Stimulated activated CD8-positive, alpha-beta memory T cell treated with anti-CD3 and anti-CD28 coated beads, Interleukin-4, amount 100 ng/mL, for 1 hour (primary cell): ENCODE data around the gene ZIC1.

Experiments
- DNase-seq, 2 donors: peaks; one replicate each; pipeline ENCODE4 v3.0.0-alpha.2; 2020; ENCODE audit warnings: low read depth in 2 of 2, low spot score in 1 of 2

The ZIC1 gene

DNA sequence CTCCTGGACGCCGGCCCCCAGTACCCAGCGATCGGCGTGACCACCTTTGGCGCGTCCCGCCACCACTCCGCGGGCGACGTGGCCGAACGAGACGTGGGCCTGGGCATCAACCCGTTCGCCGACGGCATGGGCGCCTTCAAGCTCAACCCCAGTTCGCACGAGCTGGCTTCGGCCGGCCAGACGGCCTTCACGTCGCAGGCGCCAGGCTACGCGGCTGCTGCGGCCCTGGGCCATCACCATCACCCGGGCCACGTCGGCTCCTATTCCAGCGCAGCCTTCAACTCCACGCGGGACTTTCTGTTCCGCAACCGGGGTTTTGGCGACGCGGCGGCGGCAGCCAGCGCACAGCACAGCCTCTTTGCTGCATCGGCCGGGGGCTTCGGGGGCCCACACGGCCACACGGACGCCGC is 956 bp downstream of the ZIC1 start:
- DNase-seq: no peak

DNA sequence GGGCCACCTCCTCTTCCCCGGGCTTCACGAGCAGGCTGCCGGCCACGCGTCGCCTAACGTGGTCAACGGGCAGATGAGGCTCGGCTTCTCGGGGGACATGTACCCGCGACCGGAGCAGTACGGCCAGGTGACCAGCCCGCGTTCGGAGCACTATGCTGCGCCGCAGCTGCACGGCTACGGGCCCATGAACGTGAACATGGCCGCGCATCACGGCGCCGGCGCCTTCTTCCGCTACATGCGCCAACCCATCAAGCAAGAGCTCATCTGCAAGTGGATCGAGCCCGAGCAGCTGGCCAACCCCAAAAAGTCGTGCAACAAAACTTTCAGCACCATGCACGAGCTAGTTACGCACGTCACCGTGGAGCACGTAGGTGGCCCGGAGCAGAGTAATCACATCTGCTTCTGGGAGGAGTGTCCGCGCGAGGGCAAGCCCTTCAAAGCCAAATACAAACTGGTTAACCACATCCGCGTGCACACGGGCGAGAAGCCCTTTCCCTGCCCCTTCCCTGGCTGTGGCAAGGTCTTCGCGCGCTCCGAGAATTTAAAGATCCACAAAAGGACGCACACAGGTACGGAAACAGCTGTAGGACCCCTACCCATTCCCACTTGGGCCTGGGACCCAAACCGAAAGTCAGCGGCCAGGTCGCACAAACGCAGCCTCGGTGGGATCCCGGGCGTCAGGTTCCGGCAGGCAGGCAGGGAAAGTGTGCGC is 1.5 kb downstream of the ZIC1 start:
- no peak for DNase-seq

DNA sequence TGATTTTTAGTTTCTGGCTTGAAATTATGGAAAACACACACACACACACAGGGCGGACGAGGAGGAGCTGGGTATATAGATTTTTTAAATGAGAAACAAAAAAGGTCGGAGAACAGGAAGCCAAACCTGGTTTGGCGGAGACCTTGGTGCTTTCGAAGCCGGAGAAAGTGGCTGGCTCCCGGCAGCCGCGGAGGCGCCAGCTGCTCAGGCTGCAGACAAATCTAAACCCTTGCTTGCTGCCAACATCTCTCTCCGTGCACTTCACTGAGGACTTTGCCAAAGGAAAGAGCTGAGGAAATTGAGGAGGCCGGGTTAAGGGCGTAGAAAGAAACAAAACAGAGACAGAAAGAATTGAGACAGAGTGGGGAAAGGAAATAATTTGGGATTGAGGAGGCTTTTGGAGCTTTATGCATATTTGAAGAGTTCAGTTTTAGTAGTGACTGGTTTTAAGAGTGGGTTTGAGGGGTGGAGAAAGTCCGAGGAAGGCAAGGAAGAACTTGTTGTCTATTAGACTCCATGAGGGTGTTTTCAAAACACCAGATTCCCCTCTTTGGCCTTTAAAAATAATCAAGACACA is 2.2 kb downstream of the ZIC1 start:
- DNase-seq: no peak

DNA sequence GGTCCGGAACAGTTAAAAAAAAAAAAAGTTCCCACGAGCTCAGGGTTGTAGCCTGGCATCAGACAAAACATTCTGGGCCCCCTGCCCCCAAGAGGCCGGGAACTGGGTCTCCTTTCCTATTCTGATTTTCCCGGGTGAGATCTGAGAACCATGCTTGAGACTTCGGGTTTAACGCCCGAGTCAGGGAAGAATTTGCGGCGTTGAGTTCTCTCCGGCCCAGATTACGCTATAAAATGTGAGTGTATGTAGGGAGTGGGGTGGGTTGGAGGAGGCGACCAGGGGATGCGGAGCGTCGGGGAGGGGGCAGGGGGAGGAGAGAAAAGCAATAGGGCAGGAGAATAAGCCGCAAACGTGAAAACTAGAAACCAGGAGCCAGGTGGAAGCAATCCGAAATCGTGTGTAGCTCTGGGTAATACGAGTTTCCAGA is 2.7 kb downstream of the ZIC1 start:
- DNase-seq: no peak

DNA sequence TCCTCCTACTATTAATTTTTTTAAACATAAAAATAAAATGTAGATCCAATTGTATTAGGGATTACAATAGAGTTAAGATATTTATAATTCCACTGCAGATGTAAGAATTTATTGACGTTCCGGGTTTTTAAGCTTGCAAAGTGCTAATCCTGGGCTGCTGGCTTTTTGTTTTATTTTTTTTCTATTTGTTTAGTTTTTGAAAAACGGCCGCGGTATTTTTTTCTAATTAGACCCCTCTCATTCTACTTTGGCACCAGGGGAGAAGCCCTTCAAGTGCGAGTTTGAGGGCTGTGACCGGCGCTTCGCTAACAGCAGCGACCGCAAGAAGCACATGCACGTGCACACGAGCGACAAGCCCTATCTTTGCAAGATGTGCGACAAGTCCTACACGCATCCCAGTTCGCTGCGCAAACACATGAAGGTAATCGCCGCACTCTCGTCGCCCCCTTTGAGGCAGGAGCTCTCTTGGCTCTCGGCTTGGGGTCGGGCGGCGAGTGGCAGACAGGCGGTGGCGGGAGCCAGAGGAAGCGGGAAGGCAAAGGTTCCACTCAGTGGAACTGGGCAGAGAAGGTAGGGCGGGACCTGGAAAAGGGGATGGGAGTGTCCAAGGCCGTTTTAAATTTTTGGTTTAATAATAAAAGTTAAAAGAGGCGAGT is 3.2 kb downstream of the ZIC1 start:
- no peak for DNase-seq

DNA sequence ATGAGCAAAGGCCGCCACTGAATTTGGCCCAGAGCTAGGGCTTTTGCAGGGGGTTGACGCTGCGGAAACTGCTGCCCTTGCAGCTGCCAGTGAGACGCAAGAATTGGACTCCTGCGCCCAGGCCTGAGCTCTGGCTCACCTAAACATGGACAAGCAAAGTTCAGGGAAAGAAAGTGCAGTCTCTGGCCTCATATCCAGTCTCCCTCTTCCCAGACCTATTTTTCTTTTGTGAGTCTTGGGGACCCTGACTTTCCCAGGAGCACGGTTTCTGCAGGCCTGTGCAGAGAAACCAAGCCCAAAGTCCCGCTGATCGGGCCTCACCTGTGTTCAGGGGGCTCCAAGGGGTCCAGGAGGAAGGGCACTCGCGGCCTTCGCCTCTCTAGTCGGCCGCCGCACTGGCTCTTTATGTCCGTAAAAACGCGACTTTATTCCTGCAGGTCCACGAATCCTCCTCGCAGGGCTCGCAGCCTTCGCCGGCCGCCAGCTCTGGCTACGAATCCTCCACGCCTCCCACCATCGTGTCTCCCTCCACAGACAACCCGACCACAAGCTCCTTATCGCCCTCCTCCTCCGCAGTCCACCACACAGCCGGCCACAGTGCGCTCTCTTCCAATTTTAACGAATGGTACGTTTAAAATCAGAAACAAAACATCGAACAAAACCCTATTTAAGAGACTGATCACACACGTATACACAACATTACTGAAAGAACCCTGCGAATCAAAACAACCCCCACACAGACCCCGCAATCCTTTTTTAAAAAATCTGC is 3.9 kb downstream of the ZIC1 start:
- DNase-seq: no peak

DNA sequence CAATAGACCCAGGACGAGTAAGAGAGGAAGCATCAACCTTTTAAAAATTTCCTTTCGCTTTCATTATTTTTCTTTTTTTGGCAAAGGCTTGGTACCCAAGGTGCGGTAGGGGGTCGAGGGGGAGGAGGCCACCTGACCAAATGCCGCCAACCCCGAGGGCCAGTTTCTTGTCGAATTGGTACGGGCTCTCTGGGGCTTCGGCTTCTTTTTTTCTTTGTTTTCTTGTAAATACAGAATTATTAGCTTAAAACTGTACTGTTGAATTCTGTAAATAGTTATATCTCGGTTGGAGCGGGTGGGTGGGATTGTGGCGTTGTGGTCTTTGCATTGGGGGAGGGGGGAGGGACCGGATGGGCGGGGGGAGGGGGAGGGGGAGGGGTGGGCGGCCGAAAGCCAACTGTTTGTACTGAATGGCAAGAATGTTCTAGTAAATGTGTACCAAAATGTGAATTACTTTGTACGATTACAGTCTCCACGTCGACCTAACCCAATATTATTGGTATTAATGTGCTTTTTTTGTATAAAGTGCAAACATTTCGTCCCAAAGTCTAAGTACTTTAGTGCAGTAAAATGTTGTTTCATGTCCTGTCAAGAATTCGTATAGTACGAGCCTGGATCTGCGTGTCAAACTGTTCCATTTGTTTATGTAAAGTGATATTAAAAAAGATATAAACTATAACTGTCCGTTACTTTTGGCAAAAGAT is 4.7 kb downstream of the ZIC1 start:
- DNase-seq: no peak

DNA sequence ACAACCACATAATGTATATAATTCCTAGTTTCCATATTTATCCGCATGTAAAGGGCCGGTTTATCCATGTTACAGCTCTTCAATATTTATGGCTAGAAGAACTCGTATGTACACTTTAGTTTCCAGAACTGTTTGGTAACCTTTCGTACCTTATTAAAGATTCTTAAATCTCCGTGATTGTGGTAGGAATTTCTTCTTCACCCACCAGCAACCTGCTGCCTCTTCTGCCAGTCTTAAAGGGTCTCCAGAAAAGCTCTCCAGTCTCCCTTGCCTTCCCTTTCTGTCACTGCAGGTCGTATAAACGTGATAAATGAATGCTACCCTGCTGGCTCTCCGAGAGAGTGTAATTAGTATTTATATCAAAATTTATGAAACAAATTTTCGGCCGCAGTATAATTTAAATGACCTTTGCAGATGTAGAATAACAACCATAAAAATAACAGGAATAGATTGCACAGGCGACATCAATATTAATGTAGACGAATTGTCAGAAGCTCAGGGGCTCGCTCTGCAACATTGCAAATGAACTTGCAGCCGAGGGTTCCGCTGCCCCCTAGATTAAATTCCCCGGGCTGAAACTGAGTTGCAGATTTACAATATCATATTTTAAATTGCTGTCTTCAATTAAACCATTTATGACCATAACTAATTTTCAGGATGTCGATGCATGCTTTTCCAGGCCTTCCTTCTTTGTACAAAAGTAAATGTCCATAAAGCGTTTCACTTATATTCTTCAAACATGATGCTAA is 5.4 kb downstream of the ZIC1 start:
- DNase-seq: no peak

DNA sequence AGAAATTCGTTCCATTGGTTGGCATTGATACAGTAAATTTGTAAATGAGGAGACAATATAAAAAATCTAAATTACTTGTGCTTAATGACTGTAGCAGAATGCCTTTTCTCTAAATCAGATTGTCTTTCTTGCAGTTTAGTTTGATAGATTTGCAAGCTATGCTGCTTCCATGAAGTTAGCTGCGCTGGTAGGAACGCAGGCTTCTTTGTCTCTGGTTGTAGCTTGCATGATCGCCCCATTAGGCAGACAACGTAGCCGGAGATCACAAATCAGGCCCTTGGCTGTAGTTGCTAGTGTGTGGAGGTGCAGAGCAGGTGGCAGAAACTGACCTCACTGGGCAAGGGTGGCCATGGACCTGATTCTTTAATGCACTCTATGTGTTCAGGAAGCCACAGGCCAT is 6.1 kb downstream of the ZIC1 start:
- no peak for DNase-seq

DNA sequence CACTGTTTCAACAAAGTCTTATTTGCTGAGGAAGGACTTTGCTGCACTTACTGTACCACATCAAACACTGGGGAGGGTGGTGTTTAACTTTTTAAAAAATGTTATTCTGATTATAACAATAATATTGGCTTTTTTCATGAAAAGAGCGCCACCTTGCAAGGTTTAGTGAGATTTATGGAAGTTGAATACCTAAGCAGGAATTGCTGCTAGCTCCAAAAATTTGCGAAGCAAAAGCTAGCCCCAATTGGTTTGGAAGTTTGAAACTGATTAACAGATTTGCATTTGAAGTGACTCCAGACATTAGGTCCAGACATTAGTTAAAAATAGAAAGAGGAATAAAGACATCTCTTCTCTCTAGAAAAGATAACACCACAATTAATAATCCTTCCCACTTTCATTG is 6.7 kb downstream of the ZIC1 start:
- no peak for DNase-seq

DNA sequence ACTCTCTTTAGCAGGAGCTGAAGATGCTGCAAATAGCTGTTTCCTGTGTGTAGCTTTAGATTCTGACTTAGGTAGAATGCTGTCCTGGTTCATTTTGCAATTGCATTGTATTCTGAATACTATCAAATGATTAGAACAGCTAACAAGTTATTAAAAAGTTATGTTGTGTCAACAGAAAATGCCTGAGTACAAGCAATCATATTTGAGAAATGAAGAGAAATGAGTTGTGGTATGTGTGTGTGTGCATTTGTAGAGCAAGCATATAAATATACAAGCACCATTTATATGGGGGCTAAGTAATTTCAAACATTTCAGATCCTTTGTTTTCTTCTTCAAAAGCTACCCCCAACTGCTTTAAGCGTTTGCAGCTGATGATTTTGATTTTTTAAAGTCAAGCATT is 7.8 kb downstream of the ZIC1 start:
- no peak for DNase-seq

DNA sequence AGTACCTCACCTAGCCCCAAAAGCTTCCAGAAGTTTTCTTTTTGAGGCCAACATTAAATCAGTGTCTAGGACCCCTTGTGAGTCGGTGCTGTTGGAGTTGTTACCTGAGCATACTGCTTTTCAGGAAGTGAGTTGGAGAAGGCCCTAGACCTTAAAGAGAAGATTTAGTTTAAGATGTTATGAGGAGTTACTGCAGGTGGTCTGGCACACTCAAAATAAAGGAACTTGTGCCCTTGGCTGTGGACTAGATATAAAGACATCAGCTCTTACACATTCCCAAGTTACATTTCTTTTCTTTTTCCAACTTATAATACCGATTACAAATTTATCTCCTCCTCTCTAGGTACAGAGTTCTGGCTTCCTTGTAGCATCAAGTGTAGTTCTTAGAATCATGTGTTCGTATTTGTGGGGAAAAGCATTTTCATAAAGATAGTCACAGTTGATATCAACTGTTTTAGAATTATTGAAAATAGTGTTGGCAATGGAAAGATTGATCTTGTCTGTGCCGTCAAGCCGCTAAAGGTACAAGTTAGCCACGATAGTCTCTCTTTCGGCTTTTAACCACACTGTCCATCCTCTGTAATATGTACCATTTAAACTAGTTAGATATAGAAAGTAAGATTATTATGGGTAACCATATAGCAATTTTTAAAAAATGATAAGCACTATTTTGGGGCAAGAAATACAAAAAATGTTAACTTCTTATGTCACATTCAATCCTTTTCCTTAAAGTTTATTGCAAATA is 8.6 kb downstream of the ZIC1 start:
- DNase-seq: no peak

DNA sequence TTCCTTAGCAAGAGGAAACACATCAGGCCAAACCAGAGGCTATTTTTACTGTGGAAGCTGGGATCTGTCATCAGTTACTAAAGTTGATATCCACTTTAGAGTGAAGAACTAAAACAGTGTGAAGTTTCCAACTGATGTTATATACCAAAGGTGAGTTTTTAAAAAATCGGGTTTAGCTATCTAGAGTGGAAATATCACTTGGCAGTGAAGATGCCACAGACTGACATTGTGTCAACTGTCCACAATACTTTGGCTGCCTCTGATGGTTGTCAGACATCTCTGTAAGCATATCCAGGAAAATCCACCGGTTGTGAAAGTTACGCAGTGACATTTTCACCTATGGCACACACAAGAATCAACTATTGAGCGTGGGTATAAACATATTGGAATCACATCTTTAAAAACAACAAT is 9.2 kb downstream of the ZIC1 start:
- no peak for DNase-seq

DNA sequence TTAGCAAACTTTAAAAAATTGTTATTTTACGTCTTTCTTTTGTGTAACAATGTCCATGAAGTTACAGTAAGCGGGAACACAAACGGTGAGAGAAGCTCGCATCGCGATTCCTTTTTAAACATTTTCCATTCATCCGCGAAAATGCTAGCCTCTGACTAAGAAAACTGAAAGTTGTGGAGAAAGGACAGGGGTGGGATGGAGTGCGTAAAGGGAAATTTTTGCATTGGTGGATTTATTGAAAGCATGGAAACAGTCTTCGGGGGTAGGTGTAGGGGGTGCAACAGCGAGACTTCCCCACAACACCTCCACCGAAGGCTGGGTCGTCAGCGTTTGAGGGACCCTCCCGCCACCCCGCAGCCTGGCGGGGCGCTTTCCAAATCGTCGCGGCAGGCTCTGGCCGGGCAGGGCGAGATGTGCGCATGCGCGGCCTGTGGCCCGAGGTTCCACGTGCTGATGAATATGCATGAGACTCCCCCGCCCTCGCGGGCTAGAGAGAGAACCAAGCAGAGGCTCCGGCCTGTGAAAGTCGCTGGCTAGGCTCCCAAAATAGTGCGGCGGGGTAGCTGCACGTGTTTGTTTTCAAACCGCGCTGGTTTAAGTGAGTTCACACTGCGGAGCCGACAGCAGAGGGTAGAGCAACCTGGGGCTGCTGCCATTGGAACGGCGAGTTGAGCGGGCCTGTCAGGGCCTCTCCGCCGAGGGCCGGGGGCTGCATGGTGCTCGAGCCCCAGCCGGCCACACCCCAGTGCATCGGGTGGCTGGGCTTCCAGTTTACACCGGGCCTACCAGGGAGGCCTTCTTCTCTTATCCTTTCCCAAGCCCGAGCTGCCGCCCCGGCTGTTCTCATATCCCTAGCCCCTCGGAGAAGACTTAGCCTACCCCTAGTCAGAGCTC is 9.9 kb downstream of the ZIC1 start:
- DNase-seq: no peak

DNA sequence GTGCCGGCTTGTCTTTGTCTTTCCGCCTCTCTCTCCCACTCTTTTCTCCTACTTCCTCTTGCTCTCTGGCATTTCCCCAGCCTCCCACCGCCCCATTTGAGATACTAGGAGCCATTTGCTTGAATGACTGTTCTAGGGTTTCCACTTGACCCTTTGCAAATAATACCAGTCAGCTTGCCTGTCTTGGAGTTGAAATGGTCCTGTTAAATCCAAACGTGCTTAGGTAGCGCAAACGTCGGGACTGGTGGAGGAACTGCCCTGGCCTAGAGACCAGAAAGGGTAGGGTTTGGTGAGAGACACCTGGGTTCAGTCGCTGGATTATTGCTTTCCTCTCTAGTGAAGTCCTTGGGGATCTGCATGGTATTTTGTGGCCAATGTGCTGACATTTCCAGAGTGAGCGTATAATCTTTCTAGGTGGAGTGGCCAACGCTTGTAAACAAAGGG is 10.6 kb downstream of the ZIC1 start:
- no peak for DNase-seq

DNA sequence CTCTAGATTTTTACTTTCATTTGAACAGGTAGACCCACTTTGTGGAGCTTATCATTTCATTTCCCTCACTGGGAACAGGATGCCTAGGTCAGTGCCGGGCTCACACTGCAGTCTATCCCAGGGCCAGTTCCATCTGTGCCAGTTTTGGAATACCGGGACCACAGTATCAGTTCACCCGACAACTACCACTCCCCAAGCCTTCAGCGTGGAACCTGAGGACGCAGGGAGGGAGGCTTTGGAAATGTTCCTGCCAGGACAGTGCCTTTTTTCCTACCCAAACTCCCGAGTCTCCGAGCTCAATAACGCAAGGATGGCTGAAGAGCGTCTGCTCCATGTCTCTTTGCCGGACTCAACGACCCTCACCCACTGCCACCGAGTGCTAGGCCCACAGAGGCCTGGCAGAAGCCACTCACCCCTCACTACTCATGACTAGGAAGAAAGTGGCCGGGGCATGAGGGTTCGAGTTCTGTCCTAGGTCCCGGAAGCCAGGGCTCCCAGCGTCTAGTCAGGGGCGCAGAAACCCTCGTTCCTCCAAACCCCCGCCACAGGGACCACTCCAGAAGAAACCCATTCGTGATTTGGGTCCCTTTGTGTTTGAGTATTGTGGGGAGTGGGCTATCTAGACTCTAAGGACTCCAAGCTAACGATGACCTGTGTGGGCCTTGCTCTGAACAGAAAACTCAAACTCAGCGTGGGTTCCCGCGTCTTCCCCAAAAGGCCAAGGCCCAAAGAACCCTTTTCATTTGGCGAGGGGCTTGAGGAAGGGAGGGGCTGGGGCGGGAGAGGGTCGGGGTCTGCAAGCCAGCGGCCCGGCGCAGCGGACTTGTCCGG is 11.4 kb downstream of the ZIC1 start:
- no peak for DNase-seq

DNA sequence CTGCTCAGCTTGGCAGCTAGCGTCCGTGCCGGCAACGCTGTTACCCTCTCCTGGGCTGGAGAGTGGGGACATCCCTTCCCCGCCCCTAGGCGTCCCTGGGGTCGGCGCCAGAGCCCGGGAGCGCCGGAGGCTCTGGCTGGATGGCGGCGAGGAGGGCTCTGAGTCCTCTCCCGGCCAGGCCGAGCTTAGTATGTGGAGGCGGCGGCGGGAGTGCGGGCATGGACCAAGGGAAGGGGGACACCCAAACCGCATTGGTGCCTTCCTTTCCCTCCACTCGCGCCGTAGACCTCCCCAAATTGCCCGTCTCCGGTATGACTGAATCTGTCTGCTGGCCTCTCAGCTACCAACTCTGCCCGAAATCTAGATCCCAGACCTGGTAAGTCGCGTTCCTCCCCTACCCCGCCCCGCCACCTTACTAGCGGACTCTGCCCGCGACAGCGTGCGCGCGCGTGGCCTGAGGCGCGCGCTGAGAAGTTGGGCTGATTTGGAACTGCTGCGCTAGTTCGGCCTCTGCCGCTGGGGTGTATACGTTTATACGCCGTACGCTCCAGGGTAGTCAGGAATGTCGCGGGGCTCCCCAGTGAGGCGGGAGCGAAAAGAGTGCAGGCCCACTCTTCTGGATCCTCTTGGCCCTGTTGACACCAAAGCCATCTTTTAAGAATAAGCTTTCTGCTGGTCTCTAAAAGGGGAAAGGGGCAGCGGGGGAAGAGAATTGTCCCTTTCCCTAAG is 12.2 kb downstream of the ZIC1 start:
- no peak for DNase-seq
